SU-DHL-6 (cell line): ENCODE data around the gene ZC3H18.

ENCODE experiments used
- CTCF ChIP-seq: fragments of 200-600 bp; sonication (generic); IDR thresholded peaks from one replicate; pipeline ENCODE4 v1.5.1; 2017; ENCODE audit warnings: antibody characterized with exemption, mild to moderate bottlenecking, low read length, moderate library complexity; ENCODE audit not compliant: insufficient read depth, poor library complexity, severe bottlenecking
- EZH2phosphoT487 ChIP-seq: fragments of 200-600 bp; sonication (generic), shearing (Covaris generic); conservative IDR thresholded peaks from 2 replicates; pipeline ENCODE4 v1.6.1; 2018; ENCODE audit warnings: mild to moderate bottlenecking, antibody characterized with exemption, low read length, moderate library complexity, mixed read lengths

- no peak for TF ChIP-seq CTCF
- TF ChIP-seq EZH2phosphoT487, result no peak
These were observed 49.9 kb downstream of the ZC3H18 start for GRCh38 chr16:88619859-88620815.
